Panc1 (cell line): Measurements from ENCODE around the gene EML6. TPM values are rescaled to one million over a fixed set of nuclear protein-coding genes. Genes with fewer than 3 reads are reported as not detected.

Source experiments
- ATAC-seq: fragments of 200-7000 bp; cut with Tn5 transposase; 2 replicates; pipeline ENCODE4 v1.9.1; 2020; ENCODE audit warnings: mild to moderate bottlenecking, moderate library complexity
- BruUV-seq: library from RNA; stranded (reverse); fragments of 400-500 nt; replicated peaks from 2 replicates; lab custom pipeline; 2021; lab: Mats Ljungman, UMichigan
- CTCF ChIA-PET: fragments of 300-600 bp; sonication (Branson Sonifier 250); formaldehyde crosslinking; loops from one replicate; lab custom pipeline; 2022; ENCODE audit warnings: antibody characterized with exemption; lab: Charles Lee
- POLR2A ChIA-PET: fragments of 300-600 bp; sonication (Branson Sonifier 250); formaldehyde crosslinking; loops from one replicate; lab custom pipeline; 2022; ENCODE audit warnings: antibody characterized with exemption; lab: Charles Lee
- DNase-seq: peaks from one replicate; pipeline ENCODE4 v3.0.0-alpha.2; 2010; ENCODE audit warnings: low read depth, low spot score
- H3K27ac ChIP-seq: 2 replicates; pipeline ENCODE4 v1.5.1; 2011; ENCODE audit warnings: mild to moderate bottlenecking, low read length, inconsistent platforms
- H3K27me3 ChIP-seq: fragments of 200-500 bp; sonication (Bioruptor generic); 2 replicates; pipeline ENCODE4 v1.6.0; 2014; ENCODE audit warnings: low read length, inconsistent platforms; ENCODE audit not compliant: control insufficient read depth, insufficient read depth
- H3K36me3 ChIP-seq: fragments of 200-500 bp; sonication (Bioruptor generic); 2 replicates; pipeline ENCODE4 v1.5.1; 2014; ENCODE audit warnings: inconsistent platforms, mild to moderate bottlenecking, low read length, moderate library complexity; ENCODE audit not compliant: control insufficient read depth, insufficient read depth
- H3K4me1 ChIP-seq: 2 replicates; pipeline ENCODE4 v1.5.1; 2011; ENCODE audit warnings: inconsistent platforms, mild to moderate bottlenecking, low read length, moderate library complexity; ENCODE audit not compliant: control insufficient read depth, insufficient read depth
- H3K4me3 ChIP-seq, 2 experiments: 2 replicates each; pipeline ENCODE4 v1.5.1; 2011 to 2012; ENCODE audit warnings: low read depth in 2 of 2, low read length in 2 of 2, mild to moderate bottlenecking in 2 of 2, inconsistent platforms in 1 of 2, moderate library complexity in 1 of 2
- H3K9me3 ChIP-seq: fragments of 200-500 bp; sonication (Bioruptor generic); 2 replicates; pipeline ENCODE4 v1.5.1; 2014; ENCODE audit warnings: low read depth, mild to moderate bottlenecking, inconsistent platforms, low read length, moderate library complexity; ENCODE audit not compliant: control insufficient read depth, insufficient read depth
- CTCF ChIP-seq: fragments of 450-650 bp; IDR thresholded peaks from 2 replicates; pipeline ENCODE4 v1.5.1; 2017; ENCODE audit warnings: mild to moderate bottlenecking
- POLR2AphosphoS5 ChIP-seq: IDR thresholded peaks from 2 replicates; pipeline ENCODE4 v1.6.1; 2012; ENCODE audit warnings: mild to moderate bottlenecking, low read depth, low read length, moderate library complexity
- REST ChIP-seq, 2 experiments: IDR thresholded peaks; 2 replicates each; pipeline ENCODE4 v1.6.1; 2011 to 2012; ENCODE audit warnings: low read depth in 2 of 2, control low read depth in 1 of 2, low read length in 1 of 2, mild to moderate bottlenecking in 1 of 2, moderate library complexity in 1 of 2; ENCODE audit not compliant: insufficient read depth in 1 of 2
- SIN3A ChIP-seq: IDR thresholded peaks from 2 replicates; pipeline ENCODE4 v1.6.1; 2012; ENCODE audit warnings: low read depth, mild to moderate bottlenecking, low read length, moderate library complexity, borderline replicate concordance; ENCODE audit not compliant: insufficient read depth
- TCF7L2 ChIP-seq: IDR thresholded peaks from 2 replicates; pipeline ENCODE4 v1.6.1; 2011; ENCODE audit warnings: mild to moderate bottlenecking, low read depth, low read length, inconsistent platforms
- in situ Hi-C: cut with HindIII; loops from 2 replicates; pipeline ENCODE4 v1.10.0; 2016; ENCODE audit warnings: low sequenced_read_pairs, low pct_unique_long_range_greater_than_20kb
- intact Hi-C: fragments of 100-400 bp; cut with micrococcal nuclease; formaldehyde crosslinking; loops from one replicate; pipeline ENCODE4 v1.10.0; 2022; ENCODE audit not compliant: unreplicated experiment
- total RNA-seq: library from RNA; stranded (reverse); gene quantifications from one replicate; pipeline ENCODE4 v1.2.1, GENCODE V29; 2021; ENCODE audit not compliant: unreplicated experiment

Gene EML6
- total RNA-seq, 1 experiment from 2014 or later = 6.3 TPM

- ChIA-PET CTCF (interaction anchor here (0.6 kb wide), 1 partner anchor 9 kb away, joined by 6 read pairs; no protein-coding TSS in a partner anchor), POLR2A (interaction anchor here (0.6 kb wide), 1 partner anchor 278 kb away, joined by 3 read pairs; no protein-coding TSS in a partner anchor)
- no peak for ATAC-seq
- intact Hi-C loops (no loop called here), in situ Hi-C loops (no loop called here)
- TF ChIP-seq TCF7L2 (no peak), CTCF (no peak), POLR2AphosphoS5 (no peak), REST (IDR thresholded peaks at IDR 0.05; ENCODE audit: insufficient read depth in 1 of 2, low read depth in 2 of 2, low read length in 1 of 2) (no peak)
- DNase-seq = no peak
- H3K4me1 ChIP-seq = no peaks in the 10 kb centered on the region
- H3K36me3 ChIP-seq = no peaks in the 10 kb centered on the region
- no peak overlapping the region for H3K27ac ChIP-seq
- no peak overlapping the region for H3K4me3 ChIP-seq
- no peaks in the 10 kb centered on the region for H3K27me3 ChIP-seq
- no peaks in the 10 kb centered on the region; the same call in 1 of the 2 replicates for H3K9me3 ChIP-seq
- no TSS peak for BruUV-seq
Measured at GRCh38 chr2:54770211-54770610, 46.7 kb downstream of the EML6 start.

GRCh38 chr2:54770676-54771075, 47.2 kb downstream of the EML6 start:
- no peaks in the 10 kb centered on the region for H3K27me3 ChIP-seq
- no peak for DNase-seq
- POLR2A ChIA-PET = interaction anchor here (0.6 kb wide), 1 partner anchor 277 kb away, joined by 3 read pairs; no protein-coding TSS in a partner anchor
- BruUV-seq = no TSS peak
- in situ Hi-C loops = no loop called here
- TF ChIP-seq TCF7L2 (no peak), REST (IDR thresholded peaks at IDR 0.05; ENCODE audit: insufficient read depth in 1 of 2, low read depth in 2 of 2, low read length in 1 of 2) (no peak), POLR2AphosphoS5 (no peak), SIN3A (no peak), CTCF (no peak)
- intact Hi-C loops = no loop called here
- CTCF ChIA-PET = no interaction called here
- no peaks in the 10 kb centered on the region for H3K36me3 ChIP-seq
- no peak overlapping the region for H3K4me3 ChIP-seq
- no peak overlapping the region for H3K27ac ChIP-seq
- no peaks in the 10 kb centered on the region for H3K4me1 ChIP-seq
- no peak for ATAC-seq
- peaks cover 4% of the 10 kb centered on the region; the same call in 1 of the 2 replicates for H3K9me3 ChIP-seq
